HepG2 (cell line): ENCODE data around the gene PLEKHM2. TPM values are rescaled to one million over a fixed set of nuclear protein-coding genes. Genes with fewer than 3 reads are reported as not detected.

Source experiments
- ATAC-seq: fragments of 200-7000 bp; cut with Tn5 transposase; 3 replicates; pipeline ENCODE4 v1.9.1; 2020; ENCODE audit warnings: mild to moderate bottlenecking, moderate library complexity
- BruUV-seq: library from RNA; stranded (reverse); fragments of 400-500 nt; replicated peaks from 2 replicates; lab custom pipeline; 2021; lab: Mats Ljungman, UMichigan
- CTCF ChIA-PET: fragments of 300-600 bp; formaldehyde crosslinking; extraction: SDS; loops from one replicate; lab custom pipeline; 2021; ENCODE audit warnings: low total read pairs, inconsistent platforms, low intra/inter-chr PET ratio; lab: Yijun Ruan, JAX
- POLR2A ChIA-PET: fragments of 350-600 bp; sonication (Branson Sonifier 250); formaldehyde crosslinking; loops from one replicate; lab custom pipeline; 2020; ENCODE audit warnings: antibody characterized with exemption, inconsistent platforms; lab: Yijun Ruan, JAX
- DNase-seq: peaks from one replicate; pipeline ENCODE4 v3.0.0-alpha.2; 2015; ENCODE audit warnings: low spot score
- FAIRE-seq: peaks from 3 replicates; lab custom pipeline; 2011; peaks lifted over from hg19 to GRCh38; lab: Jason Lieb, UNC
- H2AFZ ChIP-seq: one replicate; pipeline ENCODE4 v1.6.1; 2011; ENCODE audit warnings: low read length, inconsistent platforms
- H3K27ac ChIP-seq: fragments of 300-600 bp; 3 replicates; pipeline ENCODE4 v1.8.0; 2011; ENCODE audit warnings: mixed run types, mild to moderate bottlenecking, mixed read lengths, low read length, inconsistent platforms; ENCODE audit not compliant: insufficient read depth; ENCODE audit errors: extremely low read length
- H3K27me3 ChIP-seq, 2 experiments: fragments of 200-600 bp in 1 of 2; 2 replicates in 1 of 2; 3 replicates in 1 of 2; pipeline versions ENCODE4 v1.6.0 to v1.8.0; 2011; ENCODE audit warnings: low read length in 2 of 2, mild to moderate bottlenecking in 2 of 2, moderate library complexity in 2 of 2, inconsistent platforms in 1 of 2; ENCODE audit not compliant: insufficient read depth in 2 of 2, control insufficient read depth in 1 of 2
- H3K36me3 ChIP-seq, 2 experiments: fragments of 200-600 bp in 1 of 2; replicated peaks in 1 of 2; 2 replicates in 1 of 2; 3 replicates in 1 of 2; pipeline versions ENCODE4 v1.5.1 to v1.8.0; 2011; ENCODE audit warnings: low read length in 2 of 2, inconsistent platforms in 1 of 2; ENCODE audit not compliant: insufficient read depth in 2 of 2, control insufficient read depth in 1 of 2
- H3K4me1 ChIP-seq: 2 replicates; pipeline ENCODE4 v1.5.1; 2012; ENCODE audit warnings: low read length, inconsistent platforms; ENCODE audit not compliant: insufficient read depth
- H3K4me2 ChIP-seq: 2 replicates; pipeline ENCODE4 v1.6.0; 2011; ENCODE audit warnings: low read depth, low read length, inconsistent platforms
- H3K4me3 ChIP-seq, 3 experiments: fragments of 200-600 bp in 1 of 3; sonication (generic), shearing (Covaris generic) in 1 of 3; replicated peaks in 1 of 3; 2 replicates each; pipeline ENCODE4 v1.5.1; 2011 to 2016; ENCODE audit warnings: low read length in 3 of 3, inconsistent platforms in 2 of 3, low read depth in 2 of 3, mild to moderate bottlenecking in 2 of 3, control low read depth in 1 of 3, mixed read lengths in 1 of 3; ENCODE audit not compliant: insufficient read depth in 1 of 3
- H3K79me2 ChIP-seq: one replicate; pipeline ENCODE4 v1.6.1; 2011; ENCODE audit warnings: low read length, inconsistent platforms; ENCODE audit not compliant: insufficient read depth
- H3K9ac ChIP-seq: 2 replicates; pipeline ENCODE4 v1.6.0; 2011; ENCODE audit warnings: mild to moderate bottlenecking, low read depth, low read length, inconsistent platforms; ENCODE audit not compliant: insufficient read depth
- H3K9me3 ChIP-seq: 2 replicates; pipeline ENCODE4 v1.5.1; 2012; ENCODE audit warnings: mild to moderate bottlenecking, low read length
- H4K20me1 ChIP-seq: 2 replicates; pipeline ENCODE4 v1.6.0; 2011; ENCODE audit warnings: inconsistent platforms, mild to moderate bottlenecking, low read length, moderate library complexity; ENCODE audit not compliant: insufficient read depth
- ELF3 ChIP-seq: IDR thresholded peaks from 2 replicates; pipeline ENCODE4 v1.6.1; 2016; ENCODE audit warnings: missing genetic modification reagents, missing compliant biosample characterization
- GABPB1 ChIP-seq: IDR thresholded peaks from 2 replicates; pipeline ENCODE4 v1.6.1; 2016; ENCODE audit warnings: mild to moderate bottlenecking, missing genetic modification reagents, moderate library complexity, missing compliant biosample characterization
- HNRNPL ChIP-seq: fragments of 200-400 bp; formaldehyde crosslinking; IDR thresholded peaks from 2 replicates; pipeline ENCODE4 v1.6.1; 2017; ENCODE audit warnings: mild to moderate bottlenecking, low read depth, low read length
- KMT2B ChIP-seq: IDR thresholded peaks from 2 replicates; pipeline ENCODE4 v1.6.1; 2016; ENCODE audit warnings: missing genetic modification reagents, missing compliant biosample characterization
- SAP130 ChIP-seq: IDR thresholded peaks from 2 replicates; pipeline ENCODE4 v1.6.1; 2016; ENCODE audit warnings: low read depth
- SRF ChIP-seq: IDR thresholded peaks from 2 replicates; pipeline ENCODE4 v1.6.1; 2011; ENCODE audit warnings: mild to moderate bottlenecking, low read depth, low read length, moderate library complexity
- TFAP4 ChIP-seq: sonication (generic); IDR thresholded peaks from 2 replicates; pipeline ENCODE4 v1.6.1; 2016; ENCODE audit warnings: low read depth, borderline replicate concordance
- ZFY ChIP-seq: sonication (generic); formaldehyde crosslinking; IDR thresholded peaks from 2 replicates; pipeline ENCODE4 v1.4.0; 2020; ENCODE audit warnings: missing genetic modification reagents
- ZNF687 ChIP-seq: sonication (generic); formaldehyde crosslinking; IDR thresholded peaks from 2 replicates; pipeline ENCODE4 v1.5.1; 2020; ENCODE audit warnings: mild to moderate bottlenecking, missing genetic modification reagents, moderate library complexity
- ZSCAN21 ChIP-seq: sonication (generic); formaldehyde crosslinking; IDR thresholded peaks from 2 replicates; pipeline ENCODE4 v1.8.0; 2022; ENCODE audit warnings: mild to moderate bottlenecking, missing genetic modification reagents, moderate library complexity, borderline replicate concordance
- WGBS: methylation state at CpG from one replicate; pipeline ENCODE4 v1.1.6; 2017; ENCODE audit warnings: low lambda C conversion rate; 5-methylcytosine and 5-hydroxymethylcytosine counted together
- in situ Hi-C: cut with HindIII; loops from 2 replicates; pipeline ENCODE4 v1.10.0; 2017; ENCODE audit warnings: low pct_unique_long_range_greater_than_20kb; ENCODE audit not compliant: extremely low pct_ligation_motif_present
- intact Hi-C: fragments of 100-400 bp; cut with micrococcal nuclease; formaldehyde crosslinking; loops from one replicate; pipeline ENCODE4 v1.10.0; 2022; ENCODE audit not compliant: unreplicated experiment
- polyA plus RNA-seq, 8 experiments: library from polyadenylated mRNA; depleted of rRNA in 3 of 8; stranded (reverse) in 7 of 8; unstranded in 1 of 8; fragments of >200 nt; fragmentation: Illumina TruSeq in 4 of 8; extraction: Trizol in 4 of 8; gene quantifications; 2 replicates each; pipeline versions ENCODE4 v1.2.1 to v1.2.3, GENCODE V29; 2011 to 2016; ENCODE audit warnings: low read depth in 4 of 8, missing spikeins in 1 of 8, mixed read lengths in 1 of 8; ENCODE audit not compliant: insufficient read depth in 1 of 8
- total RNA-seq, 5 experiments: library from RNA; depleted of rRNA; stranded (reverse); fragments of >200 nt; fragmentation: Illumina TruSeq; extraction: Trizol; gene quantifications; 2 replicates each; pipeline ENCODE4 v1.2.3, GENCODE V29; 2016; ENCODE audit warnings: low read depth in 1 of 5

PLEKHM2 gene
- total and polyA plus RNA-seq, 2 of the 13 experiments (the other 11 are each of a cell fraction or from before 2014, with no cell fraction given), result 16.5 to 27.3 TPM

GRCh38 chr1:15738416-15739113 is 54.4 kb downstream of the PLEKHM2 start:
- ChIA-PET POLR2A (interaction anchor here (1.1 to 1.8 kb wide), 3 partner anchors 120 to 211 kb away, joined by 3 to 6 read pairs (median 4); partner anchors contain the start of gene DNAJC16), CTCF (interaction anchor here (1.0 kb wide), 1 partner anchor 143 kb away, joined by 3 read pairs; no protein-coding TSS in a partner anchor)
- Histone ChIP-seq H4K20me1 (no peaks in the 10 kb centered on the region), H3K79me2 (no peaks in the 10 kb centered on the region), H2AFZ (no peak overlapping the region), H3K4me2 (peak overlapping the region; percentile 62), H3K4me3 (peak overlapping the region in 1 of 3 experiments; percentile 49; a peak in 1 of 6 replicates), H3K27me3 (no peaks in the 10 kb centered on the region), H3K36me3 (peaks cover 0 to 2% of the 10 kb centered on the region in 2 experiments; a peak in 3 of 5 replicates), H3K27ac (no peak overlapping the region), H3K9ac (no peak overlapping the region), H3K4me1 (peaks cover 82% of the 10 kb centered on the region), H3K9me3 (no peaks in the 10 kb centered on the region)
- no peak for TF ChIP-seq KMT2B (CRISPR knock-in tag)
- peak; percentile 41; the same call in 1 of the 2 replicates for TF ChIP-seq TFAP4
- 0 out of 2 replicates have a peak, but pooled peaks have one; percentile 8 for TF ChIP-seq HNRNPL
- BruUV-seq, result no TSS peak
- ATAC-seq, result no peak
- no peak for DNase-seq
- no peak for FAIRE-seq
- in situ Hi-C loops (no loop called here), intact Hi-C loops (loop anchor here (5.0 kb wide), 1 partner anchor 141 kb away; no protein-coding TSS in a partner anchor)
- WGBS, result 63% methylated on average over 13 of the region's 15 CpGs

- Histone ChIP-seq H2AFZ (no peak overlapping the region), H3K4me2 (peak overlapping the region; percentile 62), H3K27me3 (no peaks in the 10 kb centered on the region), H3K4me3 (peak overlapping the region in 1 of 3 experiments; percentile 49; a peak in 1 of 6 replicates), H3K4me1 (peaks cover 89% of the 10 kb centered on the region), H3K36me3 (no peaks in the 10 kb centered on the region), H3K9ac (no peak overlapping the region), H3K27ac (no peak overlapping the region), H3K79me2 (no peaks in the 10 kb centered on the region), H4K20me1 (no peaks in the 10 kb centered on the region), H3K9me3 (no peaks in the 10 kb centered on the region)
- in situ Hi-C loops (no loop called here), intact Hi-C loops (loop anchor here (5.0 kb wide), 1 partner anchor 142 kb away; no protein-coding TSS in a partner anchor)
- WGBS, result 84% methylated on average over 3 of the region's 16 CpGs
- no peak for ATAC-seq
- POLR2A ChIA-PET, result interaction anchor here (1.4 kb wide), 1 partner anchor 121 kb away, joined by 4 read pairs; no protein-coding TSS in a partner anchor
- DNase-seq, result no peak
- FAIRE-seq, result no peak
- BruUV-seq, result no TSS peak
- CTCF ChIA-PET, result interaction anchor here (1.0 kb wide), 1 partner anchor 144 kb away, joined by 3 read pairs; no protein-coding TSS in a partner anchor
- TF ChIP-seq ZSCAN21 (CRISPR knock-in tag) (0 out of 2 replicates have a peak, but pooled peaks have one; percentile 36), SAP130 (CRISPR knock-in tag) (peak; percentile 16; the same call in 1 of the 2 replicates), ZNF687 (CRISPR knock-in tag) (peak; percentile 70), ELF3 (no peak), GABPB1 (CRISPR knock-in tag) (peak; percentile 70; the same call in 1 of the 2 replicates), SRF (no peak), ZFY (CRISPR knock-in tag) (0 out of 2 replicates have a peak, but pooled peaks have one; percentile 38), HNRNPL (0 out of 2 replicates have a peak, but pooled peaks have one; percentile 18)
Measured at GRCh38 chr1:15739259-15739658, 55.1 kb downstream of the PLEKHM2 start.
